Measurements from ENCODE around the gene STAT3. TPM values are rescaled to one million over a fixed set of nuclear protein-coding genes. Genes with fewer than 3 reads are reported as not detected.

The STAT3 gene
- total RNA-seq, 1 experiment from 2014 or later: 60.5 TPM

DNA sequence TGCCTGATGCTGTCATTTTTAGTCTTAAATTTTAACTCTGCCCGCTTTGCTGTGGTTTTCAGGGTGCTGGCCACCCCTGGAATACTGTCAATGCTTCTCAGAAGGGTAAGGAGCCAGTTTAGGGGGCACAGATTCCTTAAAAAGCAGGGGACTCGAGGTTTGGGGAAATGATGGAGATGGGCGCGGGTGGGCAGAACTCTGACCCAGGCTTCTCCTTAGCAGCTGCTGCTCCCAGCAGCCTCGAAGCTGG lies 76.3 kb downstream of the STAT3 start:
- ChIA-PET POLR2A (ENCODE audit: low non-redundant PET) (no interaction called here), CTCF (interaction anchor here (0.6 to 2.8 kb wide), 4 partner anchors 12 to 215 kb away, joined by 3 to 16 read pairs (median 4); no protein-coding TSS in a partner anchor)
- no peak for TF ChIP-seq CTCF (conservative IDR thresholded peaks at IDR 0.05; ENCODE audit: low read depth, low read length)
- no peak for TF ChIP-seq EZH2 (IDR thresholded peaks at IDR 0.05; ENCODE audit: borderline replicate concordance, low read depth, low read length, poor library complexity, severe bottlenecking)
- H3K4me3 ChIP-seq (ENCODE audit: low read depth, low read length, poor library complexity, severe bottlenecking): no peak overlapping the region
- H3K4me1 ChIP-seq (ENCODE audit: insufficient read depth, low read length, poor library complexity, severe bottlenecking): peaks cover 7% of the 10 kb centered on the region
- no peaks in the 10 kb centered on the region for H3K27me3 ChIP-seq (replicated peaks; ENCODE audit: insufficient read depth, low read depth, low read length, poor library complexity)
- no peak for DNase-seq (ENCODE audit: low spot score)
- no peaks in the 10 kb centered on the region for H3K9me3 ChIP-seq (ENCODE audit: low read depth, low read length, poor library complexity, severe bottlenecking)
- no TSS peak for BruUV-seq (replicated peaks)
- H3K27ac ChIP-seq (ENCODE audit: low read depth, low read length, poor library complexity, severe bottlenecking): no peak overlapping the region
- no peaks in the 10 kb centered on the region for H3K36me3 ChIP-seq (ENCODE audit: insufficient read depth, low read length, poor library complexity, severe bottlenecking)
- intact Hi-C loops (cut with micrococcal nuclease; ENCODE audit: unreplicated experiment): loop anchor here (10.0 kb wide), 1 partner anchor 213 kb away; no protein-coding TSS in a partner anchor

DNA sequence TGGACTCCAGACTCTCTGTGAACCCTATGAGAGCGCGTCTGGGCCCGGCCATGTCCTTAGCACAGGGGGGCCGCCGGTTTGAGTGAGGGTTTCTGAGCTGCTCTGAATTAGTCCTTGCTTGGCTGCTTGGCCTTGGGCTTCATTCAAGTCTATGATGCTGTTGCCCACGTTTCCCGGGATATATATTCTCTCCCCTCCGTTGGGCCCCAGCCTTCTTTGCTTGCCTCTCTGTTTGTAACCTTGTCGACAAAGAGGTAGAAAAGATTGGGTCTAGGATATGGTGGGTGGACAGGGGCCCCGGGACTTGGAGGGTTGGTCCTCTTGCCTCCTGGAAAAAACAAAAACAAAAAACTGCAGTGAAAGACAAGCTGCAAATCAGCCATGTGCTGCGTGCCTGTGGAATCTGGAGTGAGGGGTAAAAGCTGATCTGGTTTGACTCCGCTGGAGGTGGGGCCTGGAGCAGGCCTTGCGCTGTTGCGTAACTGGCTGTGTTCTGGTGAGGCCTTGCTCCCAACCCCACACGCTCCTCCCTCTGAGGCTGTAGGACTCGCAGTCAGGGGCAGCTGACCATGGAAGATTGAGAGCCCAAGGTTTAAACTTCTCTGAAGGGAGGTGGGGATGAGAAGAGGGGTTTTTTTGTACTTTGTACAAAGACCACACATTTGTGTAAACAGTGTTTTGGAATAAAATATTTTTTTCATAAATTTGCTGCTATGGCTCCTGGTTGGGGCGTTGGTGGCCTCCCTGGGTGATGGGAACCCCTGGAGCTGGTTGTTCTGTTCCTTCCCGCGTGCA lies 76.8 kb downstream of the STAT3 start:
- BruUV-seq (replicated peaks): no TSS peak
- POLR2A ChIA-PET (ENCODE audit: low non-redundant PET): no interaction called here
- intact Hi-C loops (cut with micrococcal nuclease; ENCODE audit: unreplicated experiment): loop anchor here (10.0 kb wide), 1 partner anchor 213 kb away; no protein-coding TSS in a partner anchor
- no peak overlapping the region for H3K27ac ChIP-seq (ENCODE audit: low read depth, low read length, poor library complexity, severe bottlenecking)
- no peak for TF ChIP-seq CTCF (conservative IDR thresholded peaks at IDR 0.05; ENCODE audit: low read depth, low read length)
- TF ChIP-seq EZH2 (IDR thresholded peaks at IDR 0.05; ENCODE audit: borderline replicate concordance, low read depth, low read length, poor library complexity, severe bottlenecking): no peak
- CTCF ChIA-PET: interaction anchor here (1.1 to 2.8 kb wide), 2 partner anchors 95 to 216 kb away, joined by 3 to 16 read pairs; no protein-coding TSS in a partner anchor
- no peak for DNase-seq (ENCODE audit: low spot score)
- no peaks in the 10 kb centered on the region for H3K9me3 ChIP-seq (ENCODE audit: low read depth, low read length, poor library complexity, severe bottlenecking)
- no peaks in the 10 kb centered on the region for H3K36me3 ChIP-seq (ENCODE audit: insufficient read depth, low read length, poor library complexity, severe bottlenecking)
- peaks cover 7% of the 10 kb centered on the region for H3K4me1 ChIP-seq (ENCODE audit: insufficient read depth, low read length, poor library complexity, severe bottlenecking)
- H3K4me3 ChIP-seq (ENCODE audit: low read depth, low read length, poor library complexity, severe bottlenecking): no peak overlapping the region
- H3K27me3 ChIP-seq (replicated peaks; ENCODE audit: insufficient read depth, low read depth, low read length, poor library complexity): no peaks in the 10 kb centered on the region

DNA sequence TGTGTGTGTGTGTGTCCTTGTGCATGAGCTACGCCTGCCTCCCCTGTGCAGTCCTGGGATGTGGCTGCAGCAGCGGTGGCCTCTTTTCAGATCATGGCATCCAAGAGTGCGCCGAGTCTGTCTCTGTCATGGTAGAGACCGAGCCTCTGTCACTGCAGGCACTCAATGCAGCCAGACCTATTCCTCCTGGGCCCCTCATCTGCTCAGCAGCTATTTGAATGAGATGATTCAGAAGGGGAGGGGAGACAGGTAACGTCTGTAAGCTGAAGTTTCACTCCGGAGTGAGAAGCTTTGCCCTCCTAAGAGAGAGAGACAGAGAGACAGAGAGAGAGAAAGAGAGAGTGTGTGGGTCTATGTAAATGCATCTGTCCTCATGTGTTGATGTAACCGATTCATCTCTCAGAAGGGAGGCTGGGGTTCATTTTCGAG lies 77.4 kb downstream of the STAT3 start:
- no peak overlapping the region for H3K27ac ChIP-seq (ENCODE audit: low read depth, low read length, poor library complexity, severe bottlenecking)

More for the DNA sequence above, 77.4 kb downstream of the STAT3 start:
- no peak for DNase-seq (ENCODE audit: low spot score)
- ChIA-PET CTCF (no interaction called here), POLR2A (ENCODE audit: low non-redundant PET) (no interaction called here)
- H3K27me3 ChIP-seq (replicated peaks; ENCODE audit: insufficient read depth, low read depth, low read length, poor library complexity): no peaks in the 10 kb centered on the region
- no peak overlapping the region for H3K4me3 ChIP-seq (ENCODE audit: low read depth, low read length, poor library complexity, severe bottlenecking)
- no TSS peak for BruUV-seq (replicated peaks)
- intact Hi-C loops (cut with micrococcal nuclease; ENCODE audit: unreplicated experiment): loop anchor here (10.0 kb wide), 1 partner anchor 214 kb away; no protein-coding TSS in a partner anchor
- H3K4me1 ChIP-seq (ENCODE audit: insufficient read depth, low read length, poor library complexity, severe bottlenecking): peaks cover 7% of the 10 kb centered on the region
- H3K9me3 ChIP-seq (ENCODE audit: low read depth, low read length, poor library complexity, severe bottlenecking): no peaks in the 10 kb centered on the region
- TF ChIP-seq CTCF (conservative IDR thresholded peaks at IDR 0.05; ENCODE audit: low read depth, low read length): no peak
- TF ChIP-seq EZH2 (IDR thresholded peaks at IDR 0.05; ENCODE audit: borderline replicate concordance, low read depth, low read length, poor library complexity, severe bottlenecking): no peak
- H3K36me3 ChIP-seq (ENCODE audit: insufficient read depth, low read length, poor library complexity, severe bottlenecking): no peaks in the 10 kb centered on the region

All from A673 (cell line).